LHCN-M2 (cell line): ENCODE results near the gene RSU1. TPM values are rescaled to one million over a fixed set of nuclear protein-coding genes. Genes with fewer than 3 reads are reported as not detected.

Experiments
- DNase-seq: peaks from one replicate; pipeline ENCODE4 v3.0.0-alpha.2; 2012; ENCODE audit warnings: low read depth
- total RNA-seq: library from RNA; depleted of rRNA; stranded (reverse); fragments of >200 nt; gene quantifications from 2 replicates; pipeline ENCODE4 v1.2.3, GENCODE V29; 2014

The RSU1 gene
- total RNA-seq, 1 experiment from 2014 or later, result 96.4 TPM

DNA sequence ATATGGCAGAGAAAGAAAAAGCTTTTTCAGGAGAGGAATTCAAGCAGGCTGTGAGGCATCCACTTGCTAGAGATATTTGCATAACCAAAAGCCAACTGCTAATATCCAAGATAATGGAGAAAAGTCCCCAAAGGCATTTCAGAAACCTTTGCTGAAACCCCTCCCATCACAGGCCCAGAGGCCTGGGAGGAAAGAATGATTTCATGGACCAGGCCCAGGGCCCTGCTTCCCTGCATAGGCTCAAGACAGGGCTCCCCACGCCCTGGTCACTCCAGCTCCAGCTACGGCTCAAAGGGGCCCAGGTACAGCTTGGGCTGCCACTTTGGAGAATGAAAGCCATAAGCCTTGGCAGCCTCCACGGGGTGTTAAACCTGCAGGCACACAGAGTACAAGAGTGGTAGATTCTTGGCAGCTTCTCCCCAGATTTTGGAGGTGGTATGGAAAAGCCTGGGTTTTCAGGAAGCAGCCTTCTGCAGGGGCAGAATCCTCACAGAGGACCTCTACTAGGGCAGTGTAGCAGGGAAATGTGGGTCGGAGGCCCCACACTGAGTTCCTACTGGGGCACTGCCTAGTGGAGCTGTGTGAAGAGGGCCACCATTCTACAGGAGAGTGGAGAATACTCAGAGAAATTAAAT lies 5.6 kb upstream of the RSU1 start:
- DNase-seq, result no peak

- DNase-seq, result no peak
Measured at GRCh38 chr10:16822027-16822426, 4.8 kb upstream of the RSU1 start.

DNA sequence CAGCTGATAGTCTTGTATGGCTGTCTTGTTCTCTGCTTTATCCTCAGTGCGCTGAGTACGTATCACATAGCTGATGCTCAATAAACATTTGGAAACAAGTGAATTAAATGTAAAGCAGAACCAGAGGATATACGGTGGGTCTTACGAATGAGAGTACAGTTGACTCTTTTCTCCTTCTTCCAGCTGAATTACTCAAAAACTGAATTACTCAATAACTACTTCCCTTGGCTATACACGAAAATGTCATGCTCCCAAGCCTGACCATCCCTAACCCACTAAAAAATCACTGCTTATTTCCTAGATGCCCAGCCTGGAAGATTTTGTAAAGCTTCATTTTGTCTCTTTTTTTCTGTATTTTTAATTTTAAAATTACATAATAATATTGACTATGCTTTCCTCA lies 3.2 kb upstream of the RSU1 start:
- no peak for DNase-seq

DNA sequence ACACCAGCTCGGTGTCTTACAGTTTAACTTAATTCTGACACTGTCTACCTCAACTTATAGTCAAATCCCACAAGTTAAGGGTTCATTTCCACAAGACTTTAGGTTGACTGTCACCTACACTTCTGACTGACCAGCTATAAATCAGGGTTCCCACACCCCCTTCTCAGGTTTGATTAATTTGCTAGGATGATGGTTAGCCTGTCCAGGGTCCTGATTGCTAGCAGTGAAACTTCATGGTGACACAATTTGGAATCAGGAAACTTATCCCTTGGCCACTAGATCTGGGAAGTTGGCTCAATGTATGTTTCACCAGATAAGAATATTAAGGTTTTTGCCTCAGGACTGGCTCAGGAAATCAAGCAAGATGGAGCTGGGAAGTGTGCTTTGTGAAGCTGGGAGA lies 2.8 kb upstream of the RSU1 start:
- DNase-seq, result no peak

- no peak for DNase-seq
Measured at GRCh38 chr10:16819436-16819835, 2.2 kb upstream of the RSU1 start.

- no peak for DNase-seq
Measured at GRCh38 chr10:16819026-16819425, 1.8 kb upstream of the RSU1 start.

GRCh38 chr10:16816830-16817124 lies 447 bp downstream of the RSU1 start:
- no peak for DNase-seq

GRCh38 chr10:16816171-16816570 lies 1.1 kb downstream of the RSU1 start:
- no peak for DNase-seq

- no peak for DNase-seq
Measured at GRCh38 chr10:16814012-16814411, 3.2 kb downstream of the RSU1 start.

DNA sequence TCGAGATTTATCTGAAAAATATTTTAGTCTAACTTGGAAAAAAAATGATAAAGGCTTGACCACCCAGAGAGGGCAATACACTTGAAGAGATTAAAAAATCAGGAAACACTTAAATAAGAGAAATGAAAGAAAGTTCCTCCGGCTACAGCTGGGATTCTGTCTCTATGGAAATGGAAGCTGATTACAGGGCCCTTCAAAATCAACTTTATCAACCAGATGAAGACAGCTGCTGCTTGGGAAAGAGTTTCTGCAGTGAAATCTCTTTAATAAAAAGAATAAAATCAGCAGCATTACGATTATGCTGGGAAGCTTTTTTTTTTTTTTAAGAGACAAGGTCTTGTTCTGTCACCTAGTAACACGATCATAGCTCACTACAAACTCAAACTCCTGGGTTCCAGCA lies 4.5 kb downstream of the RSU1 start:
- DNase-seq, result no peak

GRCh38 chr10:16811765-16812164 lies 5.5 kb downstream of the RSU1 start:
- DNase-seq, result no peak

GRCh38 chr10:16811292-16811691 lies 5.9 kb downstream of the RSU1 start:
- DNase-seq, result no peak

DNA sequence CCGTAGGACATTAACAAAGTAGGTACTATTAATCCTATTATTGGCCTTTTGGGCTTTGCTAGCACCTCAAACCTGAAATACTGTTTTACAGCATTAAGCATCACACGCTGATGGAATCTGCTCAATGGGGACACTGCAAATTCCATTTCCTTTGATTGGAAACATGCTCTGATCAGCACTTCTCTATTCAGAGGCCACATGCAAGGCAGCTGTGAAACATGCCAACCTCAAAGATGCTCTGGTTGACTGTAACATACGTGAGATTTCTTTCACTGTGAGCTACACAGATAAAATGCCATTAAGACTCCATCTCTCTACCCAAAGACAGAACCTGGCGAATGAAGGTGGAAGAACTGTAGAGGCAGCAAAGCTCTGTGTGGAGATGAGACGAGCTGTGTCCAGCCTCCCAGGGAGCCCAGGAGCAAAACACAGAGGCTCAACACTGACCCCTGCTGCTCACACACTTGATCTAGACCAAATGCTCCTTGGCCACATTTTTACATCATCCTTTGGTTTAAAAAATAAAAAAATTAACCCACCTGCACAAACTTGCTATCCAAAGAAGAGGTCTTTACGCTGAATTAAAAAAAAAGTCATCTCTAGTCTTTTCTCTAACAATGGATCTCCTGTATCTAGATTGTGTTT lies 8.0 kb downstream of the RSU1 start:
- DNase-seq, result peak; percentile 25

GRCh38 chr10:16804123-16804522 lies 13.1 kb downstream of the RSU1 start:
- no peak for DNase-seq

GRCh38 chr10:16803464-16803863 lies 13.8 kb downstream of the RSU1 start:
- no peak for DNase-seq

DNA sequence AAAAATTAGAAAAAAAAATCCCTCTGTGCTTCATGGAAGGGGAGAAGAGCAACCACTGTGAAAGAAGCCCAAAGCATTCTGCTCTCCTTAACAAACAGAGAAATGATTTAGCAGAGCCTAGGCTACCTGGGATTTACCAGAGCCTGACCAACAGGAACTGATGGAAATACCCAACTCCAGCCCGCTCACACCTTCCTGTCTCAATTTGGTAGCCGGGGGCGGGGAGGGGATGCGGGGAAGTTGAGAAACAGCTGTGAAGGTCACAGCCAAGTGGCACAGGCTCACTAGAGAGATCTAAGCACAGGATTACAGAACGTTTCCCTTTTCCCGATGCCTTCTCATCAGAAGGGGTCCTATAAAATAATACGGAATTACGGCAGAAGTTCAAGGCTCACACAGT lies 17.6 kb downstream of the RSU1 start:
- DNase-seq, result no peak

DNA sequence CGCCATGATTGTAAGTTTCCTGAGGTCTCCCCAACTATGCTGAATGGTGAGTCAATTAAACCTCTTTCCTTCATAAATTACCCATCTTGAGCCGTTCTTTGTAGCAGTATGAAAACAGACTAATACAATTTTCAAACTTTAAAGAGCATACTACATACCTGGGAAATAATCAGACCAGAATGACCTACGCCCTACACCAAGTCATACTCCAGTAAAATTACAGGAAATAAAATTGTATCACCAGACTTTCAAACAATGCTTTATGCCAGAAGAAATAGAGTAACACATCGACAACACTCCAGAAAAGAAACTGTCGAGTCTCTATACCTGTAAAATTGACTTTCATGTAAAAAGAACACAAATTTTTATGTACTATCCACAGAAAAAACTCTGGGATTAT lies 18.7 kb downstream of the RSU1 start:
- DNase-seq, result no peak

DNA sequence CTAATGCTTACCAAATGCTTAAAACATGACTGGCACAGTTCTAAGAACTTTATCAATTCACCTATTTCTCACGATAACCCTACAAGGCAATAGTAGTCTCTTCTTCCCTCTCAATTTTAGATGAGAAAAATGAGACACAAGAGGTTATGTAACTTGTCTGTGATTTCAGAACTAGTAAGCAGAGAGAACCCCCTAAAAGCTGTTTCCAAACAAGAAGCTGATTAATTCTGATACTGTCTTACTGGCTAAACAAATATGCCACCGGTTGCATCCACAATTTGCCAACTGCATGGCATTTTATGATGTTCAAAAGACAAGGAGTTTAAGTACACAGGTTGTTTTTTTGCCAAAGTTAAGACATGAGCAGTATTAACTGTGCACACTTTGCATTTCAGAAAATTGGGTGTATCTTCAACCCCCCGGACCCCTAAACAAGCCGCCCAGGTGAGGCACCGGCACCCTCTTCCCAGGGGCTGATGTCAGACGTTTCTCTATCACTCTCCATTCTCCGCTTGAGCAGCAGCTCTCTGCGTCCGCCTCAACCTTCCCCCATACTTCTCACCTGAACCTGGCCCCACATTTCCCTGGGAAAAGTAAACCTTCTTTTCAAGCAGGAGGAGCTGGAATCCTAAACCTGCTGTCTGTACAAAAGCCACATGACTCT lies 21.7 kb downstream of the RSU1 start:
- no peak for DNase-seq

DNA sequence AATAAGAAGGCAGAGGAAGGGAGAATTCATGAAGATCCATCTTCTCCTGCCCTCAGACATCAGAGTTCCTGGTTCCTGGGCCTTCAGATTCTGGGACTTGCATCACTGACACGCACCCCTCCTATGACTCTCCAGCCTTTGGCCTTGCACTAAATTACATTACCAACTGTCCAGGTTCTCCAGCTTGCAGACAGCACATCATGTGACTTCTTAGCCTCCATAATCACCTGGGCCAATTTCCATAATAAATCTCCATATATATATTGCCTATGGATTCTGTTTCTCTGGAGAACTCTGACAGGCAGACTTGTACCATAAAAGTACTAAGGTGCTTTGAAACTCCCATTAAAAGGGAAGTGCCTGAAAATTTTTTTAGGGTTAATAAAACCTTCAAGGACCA lies 23.2 kb downstream of the RSU1 start:
- DNase-seq, result no peak

GRCh38 chr10:16792675-16793074 lies 24.5 kb downstream of the RSU1 start:
- DNase-seq, result peak; percentile 52

DNA sequence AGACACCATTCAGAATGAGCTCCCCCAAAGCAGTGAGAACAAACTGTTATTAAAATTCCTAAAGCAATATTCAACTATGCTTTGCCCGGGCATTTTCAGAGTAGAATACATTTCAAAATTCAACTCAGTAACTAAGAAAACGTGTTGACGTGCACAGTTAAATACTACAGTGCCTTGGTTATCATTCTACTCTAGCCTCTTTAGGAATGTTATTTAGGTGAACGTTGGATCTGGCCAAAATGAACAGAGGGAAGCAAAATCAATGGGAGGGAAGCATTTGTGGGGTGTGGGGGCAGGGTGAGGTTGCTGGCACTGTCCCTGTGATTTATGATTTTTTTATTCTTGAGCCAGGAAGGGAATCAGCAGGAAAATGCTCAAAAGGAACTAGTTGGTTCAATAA lies 27.5 kb downstream of the RSU1 start:
- DNase-seq, result no peak

DNA sequence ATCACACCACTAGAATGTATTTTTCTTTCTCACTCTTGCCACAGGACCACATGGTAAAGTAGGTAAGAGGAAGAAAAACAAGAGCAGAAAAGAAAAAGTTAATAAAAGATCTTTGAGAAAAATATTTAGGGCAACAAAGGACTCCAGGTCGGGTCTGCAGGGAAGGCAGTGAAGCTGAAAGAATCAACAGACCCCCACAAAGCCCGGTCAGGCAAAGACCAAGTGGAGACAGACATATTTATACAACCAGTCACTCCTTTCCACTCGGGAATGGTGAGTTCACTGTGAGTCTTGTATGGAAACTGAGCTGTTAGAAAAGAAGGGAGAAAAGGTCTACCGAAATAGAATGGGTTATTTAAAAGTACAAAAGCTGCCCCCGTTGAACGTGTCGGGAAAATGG lies 28.0 kb downstream of the RSU1 start:
- no peak for DNase-seq

DNA sequence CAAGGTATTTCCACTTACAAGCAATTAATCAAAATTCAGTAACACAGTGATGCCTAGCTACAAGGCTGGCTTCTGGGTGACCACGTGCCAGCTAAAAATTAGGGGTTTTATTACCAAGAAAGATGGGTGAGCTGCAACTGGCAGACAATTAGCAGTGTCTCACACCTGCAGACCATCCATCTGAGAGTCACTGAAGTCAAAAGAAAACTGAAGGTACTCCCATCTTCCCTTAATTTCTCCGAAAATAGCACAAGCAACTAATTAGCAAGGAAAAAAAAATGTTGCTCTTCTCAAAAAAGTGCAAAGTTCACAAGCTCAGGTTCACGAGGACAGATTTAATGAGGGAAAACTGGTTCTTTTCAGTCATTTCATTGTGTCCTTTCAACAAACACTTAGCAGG lies 28.4 kb downstream of the RSU1 start:
- DNase-seq, result no peak

GRCh38 chr10:16788125-16788524 lies 29.1 kb downstream of the RSU1 start:
- DNase-seq, result no peak
